Kidney epithelial cell (primary cell): ENCODE results near the gene CX3CL1. TPM values are rescaled to one million over a fixed set of nuclear protein-coding genes. Genes with fewer than 3 reads are reported as not detected.
A peak's percentile ranks its signal among the peaks of the same experiment; 100 is the strongest.
"Not testable (repeated sequence)": the region's sequence is repeated elsewhere in the genome, so short reads cannot be mapped to it uniquely, and the experiment has no call there.

ENCODE experiments used
- DNase-seq: peaks from one replicate; pipeline ENCODE4 v3.0.0-alpha.2; 2010; ENCODE audit warnings: low read depth
- H3K27me3 ChIP-seq: 2 replicates; pipeline ENCODE4 v1.6.0; 2011; ENCODE audit warnings: low read length; ENCODE audit not compliant: control insufficient read depth, insufficient read depth
- H3K36me3 ChIP-seq: 2 replicates; pipeline ENCODE4 v1.5.1; 2011; ENCODE audit warnings: low read length; ENCODE audit not compliant: control insufficient read depth, insufficient read depth
- H3K4me3 ChIP-seq: 2 replicates; pipeline ENCODE4 v1.5.1; 2011; ENCODE audit warnings: low read depth, mild to moderate bottlenecking, control low read depth, low read length
- CTCF ChIP-seq: IDR thresholded peaks from 2 replicates; pipeline ENCODE4 v1.5.1; 2011; ENCODE audit warnings: mild to moderate bottlenecking, moderate library complexity, low read length, control low read depth, inconsistent platforms; ENCODE audit not compliant: insufficient read depth, poor library complexity, severe bottlenecking
- total RNA-seq: library from RNA; depleted of rRNA; stranded (reverse); fragments of >200 nt; gene quantifications from 2 replicates; pipeline ENCODE4 v1.2.3, GENCODE V29; 2015

CX3CL1 gene
- total RNA-seq, 1 donor from 2014 or later = 24.8 TPM

- no peak for DNase-seq
- no peak for TF ChIP-seq CTCF
- Histone ChIP-seq H3K36me3 (no peaks in the 10 kb centered on the region), H3K27me3 (no peaks in the 10 kb centered on the region), H3K4me3 (no peak overlapping the region)
Observed at GRCh38 chr16:57333402-57333801, 38.9 kb upstream of the CX3CL1 start.

GRCh38 chr16:57335366-57335765 lies 36.9 kb upstream of the CX3CL1 start:
- H3K36me3 ChIP-seq = no peaks in the 10 kb centered on the region
- no peak for TF ChIP-seq CTCF
- H3K27me3 ChIP-seq = no peaks in the 10 kb centered on the region
- no peak overlapping the region for H3K4me3 ChIP-seq
- DNase-seq = no peak

GRCh38 chr16:57341062-57341440 lies 31.2 kb upstream of the CX3CL1 start:
- TF ChIP-seq CTCF = no peak
- Histone ChIP-seq H3K36me3 (no peaks in the 10 kb centered on the region), H3K4me3 (no peak overlapping the region), H3K27me3 (no peaks in the 10 kb centered on the region)
- no peak for DNase-seq

GRCh38 chr16:57341441-57342303 lies 30.6 kb upstream of the CX3CL1 start:
- peak; percentile 94 for DNase-seq
- no peak overlapping the region for H3K4me3 ChIP-seq
- no peak for TF ChIP-seq CTCF
- H3K27me3 ChIP-seq = no peaks in the 10 kb centered on the region
- no peaks in the 10 kb centered on the region for H3K36me3 ChIP-seq

GRCh38 chr16:57342606-57343005 lies 29.7 kb upstream of the CX3CL1 start:
- H3K4me3 ChIP-seq, H3K36me3 ChIP-seq, DNase-seq, H3K27me3 ChIP-seq: not testable (repeated sequence)

- no peak for TF ChIP-seq CTCF
- H3K36me3 ChIP-seq = no peaks in the 10 kb centered on the region
- H3K4me3 ChIP-seq = no peak overlapping the region
- peaks cover 5% of the 10 kb centered on the region for H3K27me3 ChIP-seq
- DNase-seq = no peak
Observed at GRCh38 chr16:57343221-57343620, 29.1 kb upstream of the CX3CL1 start.

- H3K4me3 ChIP-seq, H3K36me3 ChIP-seq, H3K27me3 ChIP-seq, DNase-seq: not testable (repeated sequence)
Observed at GRCh38 chr16:57344094-57344493, 28.2 kb upstream of the CX3CL1 start.
